PC-9 (cell line): ENCODE results near the gene ALK.

Source experiments
- EZH2 ChIP-seq: fragments of 200-600 bp; sonication (generic); IDR thresholded peaks from 2 replicates; pipeline ENCODE4 v1.8.0; 2017; ENCODE audit warnings: antibody characterized with exemption, low read depth
- TF ChIP-seq, protein P1 (sequence below): fragments of 200-600 bp; sonication (generic); conservative IDR thresholded peaks from 2 replicates; pipeline ENCODE4 v1.6.1; 2017; ENCODE audit warnings: mixed run types, antibody characterized with exemption, mild to moderate bottlenecking, moderate library complexity

DNA sequence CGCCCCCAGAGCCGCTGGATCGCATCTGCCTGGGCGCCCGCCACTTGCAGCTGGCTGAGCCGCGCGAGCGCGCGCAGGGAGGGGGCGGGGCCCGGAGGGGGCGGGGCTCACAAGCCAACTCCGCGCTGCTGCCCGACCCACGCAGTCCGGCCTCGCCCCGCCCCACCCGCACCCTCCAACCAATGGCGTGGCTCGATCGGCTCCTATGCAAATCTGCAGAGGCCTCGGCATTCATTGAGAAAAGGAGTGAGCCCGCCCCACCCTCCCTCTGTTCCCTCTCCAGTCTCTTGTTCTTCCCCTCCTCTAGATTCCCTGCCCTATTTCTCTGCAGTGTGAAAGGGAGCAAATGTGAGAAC, at the start of gene ALK:
- TF ChIP-seq, protein P1, sequence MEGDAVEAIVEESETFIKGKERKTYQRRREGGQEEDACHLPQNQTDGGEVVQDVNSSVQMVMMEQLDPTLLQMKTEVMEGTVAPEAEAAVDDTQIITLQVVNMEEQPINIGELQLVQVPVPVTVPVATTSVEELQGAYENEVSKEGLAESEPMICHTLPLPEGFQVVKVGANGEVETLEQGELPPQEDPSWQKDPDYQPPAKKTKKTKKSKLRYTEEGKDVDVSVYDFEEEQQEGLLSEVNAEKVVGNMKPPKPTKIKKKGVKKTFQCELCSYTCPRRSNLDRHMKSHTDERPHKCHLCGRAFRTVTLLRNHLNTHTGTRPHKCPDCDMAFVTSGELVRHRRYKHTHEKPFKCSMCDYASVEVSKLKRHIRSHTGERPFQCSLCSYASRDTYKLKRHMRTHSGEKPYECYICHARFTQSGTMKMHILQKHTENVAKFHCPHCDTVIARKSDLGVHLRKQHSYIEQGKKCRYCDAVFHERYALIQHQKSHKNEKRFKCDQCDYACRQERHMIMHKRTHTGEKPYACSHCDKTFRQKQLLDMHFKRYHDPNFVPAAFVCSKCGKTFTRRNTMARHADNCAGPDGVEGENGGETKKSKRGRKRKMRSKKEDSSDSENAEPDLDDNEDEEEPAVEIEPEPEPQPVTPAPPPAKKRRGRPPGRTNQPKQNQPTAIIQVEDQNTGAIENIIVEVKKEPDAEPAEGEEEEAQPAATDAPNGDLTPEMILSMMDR, result no peak
- TF ChIP-seq EZH2, result no peak
